OCI-LY7 (cell line): ENCODE results near the gene SLC35F1. TPM values are rescaled to one million over a fixed set of nuclear protein-coding genes. Genes with fewer than 3 reads are reported as not detected.

Experiments
- BruUV-seq: library from RNA; stranded (reverse); fragments of 400-500 nt; replicated peaks from 2 replicates; lab custom pipeline; 2021; lab: Mats Ljungman, UMichigan
- CTCF ChIA-PET: fragments of 300-600 bp; sonication (Branson Sonifier 250); formaldehyde crosslinking; loops from one replicate; lab custom pipeline; 2022; ENCODE audit warnings: antibody characterized with exemption; ENCODE audit not compliant: unreplicated experiment; lab: Charles Lee
- POLR2A ChIA-PET: fragments of 300-600 bp; sonication (Branson Sonifier 250); formaldehyde crosslinking; loops from one replicate; lab custom pipeline; 2022; ENCODE audit warnings: antibody characterized with exemption; lab: Charles Lee
- DNase-seq: peaks from one replicate; pipeline ENCODE4 v3.0.0-alpha.2; 2015; ENCODE audit warnings: low spot score
- H2AFZ ChIP-seq: fragments of 200-600 bp; sonication (generic), shearing (Covaris generic); 2 replicates; pipeline ENCODE4 v1.6.1; 2014; ENCODE audit warnings: mild to moderate bottlenecking, antibody characterized with exemption, low read length, moderate library complexity
- H3K27ac ChIP-seq: fragments of 200-600 bp; sonication (generic); 2 replicates; pipeline ENCODE4 v1.5.1; 2014; ENCODE audit warnings: mixed run types, low read depth, mild to moderate bottlenecking, moderate library complexity, low read length, inconsistent platforms; ENCODE audit not compliant: poor library complexity, severe bottlenecking
- H3K36me3 ChIP-seq: fragments of 200-600 bp; sonication (generic); 2 replicates; pipeline ENCODE4 v1.6.1; 2014; ENCODE audit warnings: mild to moderate bottlenecking, antibody characterized with exemption, low read length, moderate library complexity, mixed read lengths; ENCODE audit not compliant: insufficient read depth
- H3K4me1 ChIP-seq: fragments of 200-600 bp; sonication (generic); 2 replicates; pipeline ENCODE4 v1.5.1; 2014; ENCODE audit warnings: mild to moderate bottlenecking, low read length; ENCODE audit not compliant: insufficient read depth, poor library complexity, severe bottlenecking
- H3K4me2 ChIP-seq: fragments of 200-600 bp; sonication (generic); 2 replicates; pipeline ENCODE4 v1.6.1; 2014; ENCODE audit warnings: mild to moderate bottlenecking, low read length
- H3K4me3 ChIP-seq: fragments of 200-600 bp; sonication (generic); 2 replicates; pipeline ENCODE4 v1.5.1; 2014; ENCODE audit warnings: mild to moderate bottlenecking, low read depth, low read length; ENCODE audit not compliant: poor library complexity, severe bottlenecking
- H3K79me2 ChIP-seq: fragments of 200-600 bp; sonication (generic); 2 replicates; pipeline ENCODE4 v1.6.1; 2016; ENCODE audit warnings: low read depth, mild to moderate bottlenecking, low read length, moderate library complexity, mixed read lengths; ENCODE audit not compliant: insufficient read depth
- H3K9me2 ChIP-seq: fragments of 200-600 bp; sonication (generic); 2 replicates; pipeline ENCODE4 v1.6.1; 2016; ENCODE audit warnings: mild to moderate bottlenecking, low read length, mixed read lengths; ENCODE audit not compliant: insufficient read depth
- H3K9me3 ChIP-seq: fragments of 200-600 bp; sonication (generic); 2 replicates; pipeline ENCODE4 v1.6.1; 2014; ENCODE audit warnings: mild to moderate bottlenecking, mixed run types, low read length, mixed read lengths
- H4K20me1 ChIP-seq: fragments of 200-600 bp; sonication (generic); 2 replicates; pipeline ENCODE4 v1.6.1; 2014; ENCODE audit warnings: mild to moderate bottlenecking, antibody characterized with exemption, low read length, moderate library complexity, mixed read lengths; ENCODE audit not compliant: insufficient read depth
- EZH2phosphoT487 ChIP-seq: fragments of 200-600 bp; sonication (generic); IDR thresholded peaks from 2 replicates; pipeline ENCODE4 v1.6.1; 2018; ENCODE audit warnings: low read depth, borderline replicate concordance, mild to moderate bottlenecking, mixed run types, antibody characterized with exemption, low read length, moderate library complexity, mixed read lengths
- intact Hi-C: fragments of 100-400 bp; cut with micrococcal nuclease; formaldehyde crosslinking; loops from one replicate; pipeline ENCODE4 v1.10.0; 2022; ENCODE audit not compliant: unreplicated experiment
- total RNA-seq, 2 experiments: library from RNA; depleted of rRNA in 1 of 2; stranded (reverse); fragments of >200 nt in 1 of 2; shearing (Covaris generic) in 1 of 2; gene quantifications; 2 replicates each; pipeline ENCODE4 v1.2.3, GENCODE V29; 2014 to 2022
- TF ChIP-seq, protein P1 (sequence below): fragments of 200-600 bp; sonication (generic); conservative IDR thresholded peaks from 2 replicates; pipeline ENCODE4 v1.5.1; 2014; ENCODE audit warnings: mild to moderate bottlenecking, antibody characterized with exemption, low read length, moderate library complexity, mixed read lengths

The SLC35F1 gene
- total RNA-seq, 2 experiments from 2014 or later: 0.03 TPM; not detected in 1

DNA sequence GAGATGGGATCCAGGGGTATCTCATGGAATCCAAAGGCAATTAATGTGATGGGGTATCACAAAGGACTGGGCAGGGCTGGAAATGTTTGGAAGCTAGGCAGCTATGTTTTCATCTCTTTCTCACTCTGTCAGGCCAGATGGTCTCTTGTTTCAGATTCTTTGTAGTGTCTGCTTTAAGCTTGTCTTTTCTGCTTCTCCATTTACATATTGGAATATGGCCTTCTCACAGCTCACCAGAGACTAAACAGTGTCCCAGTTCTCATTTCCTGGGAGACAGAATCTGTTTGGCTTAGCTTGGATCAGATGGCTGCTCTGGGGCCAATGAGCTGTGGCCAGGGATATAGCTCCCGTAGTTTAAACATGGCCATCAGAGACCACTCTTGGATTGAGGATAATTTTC lies 78.9 kb downstream of the SLC35F1 start:
- Histone ChIP-seq H3K27ac (no peak overlapping the region), H2AFZ (no peak overlapping the region), H3K4me1 (no peaks in the 10 kb centered on the region), H3K79me2 (no peaks in the 10 kb centered on the region), H3K4me3 (no peak overlapping the region), H3K9me2 (no peaks in the 10 kb centered on the region), H3K4me2 (no peak overlapping the region), H3K9me3 (no peaks in the 10 kb centered on the region), H3K36me3 (no peaks in the 10 kb centered on the region), H4K20me1 (no peaks in the 10 kb centered on the region)
- DNase-seq: no peak
- ChIA-PET POLR2A (interaction anchor here (0.8 kb wide), 1 partner anchor 10 kb away, joined by 3 read pairs; no protein-coding TSS in a partner anchor), CTCF (no interaction called here)
- TF ChIP-seq, protein P1, sequence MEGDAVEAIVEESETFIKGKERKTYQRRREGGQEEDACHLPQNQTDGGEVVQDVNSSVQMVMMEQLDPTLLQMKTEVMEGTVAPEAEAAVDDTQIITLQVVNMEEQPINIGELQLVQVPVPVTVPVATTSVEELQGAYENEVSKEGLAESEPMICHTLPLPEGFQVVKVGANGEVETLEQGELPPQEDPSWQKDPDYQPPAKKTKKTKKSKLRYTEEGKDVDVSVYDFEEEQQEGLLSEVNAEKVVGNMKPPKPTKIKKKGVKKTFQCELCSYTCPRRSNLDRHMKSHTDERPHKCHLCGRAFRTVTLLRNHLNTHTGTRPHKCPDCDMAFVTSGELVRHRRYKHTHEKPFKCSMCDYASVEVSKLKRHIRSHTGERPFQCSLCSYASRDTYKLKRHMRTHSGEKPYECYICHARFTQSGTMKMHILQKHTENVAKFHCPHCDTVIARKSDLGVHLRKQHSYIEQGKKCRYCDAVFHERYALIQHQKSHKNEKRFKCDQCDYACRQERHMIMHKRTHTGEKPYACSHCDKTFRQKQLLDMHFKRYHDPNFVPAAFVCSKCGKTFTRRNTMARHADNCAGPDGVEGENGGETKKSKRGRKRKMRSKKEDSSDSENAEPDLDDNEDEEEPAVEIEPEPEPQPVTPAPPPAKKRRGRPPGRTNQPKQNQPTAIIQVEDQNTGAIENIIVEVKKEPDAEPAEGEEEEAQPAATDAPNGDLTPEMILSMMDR: no peak
- TF ChIP-seq EZH2phosphoT487: no peak
- no TSS peak for BruUV-seq
- intact Hi-C loops: no loop called here

DNA sequence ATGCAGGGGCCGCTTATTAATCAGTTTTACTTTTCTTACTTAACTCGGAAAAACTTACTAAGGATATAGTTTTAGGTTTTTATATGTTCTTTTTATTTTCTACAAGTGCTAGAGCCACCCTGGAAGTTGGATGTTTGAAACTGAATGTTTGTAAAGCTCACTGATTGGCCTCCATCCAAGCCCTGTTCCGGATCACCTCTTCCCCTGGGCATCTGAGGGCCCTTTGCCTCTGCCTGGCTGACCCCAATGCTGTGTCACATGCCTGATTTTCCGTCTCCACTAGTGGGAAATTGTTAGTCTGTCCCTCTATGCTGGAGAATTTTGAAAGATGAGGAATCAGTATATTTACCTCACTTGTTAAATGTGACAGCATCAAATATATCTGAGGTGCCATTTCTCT lies 79.3 kb downstream of the SLC35F1 start:
- ChIA-PET POLR2A (interaction anchor here (0.7 to 0.8 kb wide), 2 partner anchors 10 to 99 kb away, joined by 3 read pairs; no protein-coding TSS in a partner anchor), CTCF (no interaction called here)
- intact Hi-C loops: no loop called here
- Histone ChIP-seq H3K27ac (no peak overlapping the region), H3K79me2 (no peaks in the 10 kb centered on the region), H3K9me2 (no peaks in the 10 kb centered on the region), H4K20me1 (no peaks in the 10 kb centered on the region), H3K9me3 (no peaks in the 10 kb centered on the region), H3K36me3 (no peaks in the 10 kb centered on the region), H3K4me2 (no peak overlapping the region), H2AFZ (no peak overlapping the region), H3K4me1 (no peaks in the 10 kb centered on the region), H3K4me3 (no peak overlapping the region)
- no TSS peak for BruUV-seq
- DNase-seq: no peak
- TF ChIP-seq, protein P1: no peak
- TF ChIP-seq EZH2phosphoT487: no peak

DNA sequence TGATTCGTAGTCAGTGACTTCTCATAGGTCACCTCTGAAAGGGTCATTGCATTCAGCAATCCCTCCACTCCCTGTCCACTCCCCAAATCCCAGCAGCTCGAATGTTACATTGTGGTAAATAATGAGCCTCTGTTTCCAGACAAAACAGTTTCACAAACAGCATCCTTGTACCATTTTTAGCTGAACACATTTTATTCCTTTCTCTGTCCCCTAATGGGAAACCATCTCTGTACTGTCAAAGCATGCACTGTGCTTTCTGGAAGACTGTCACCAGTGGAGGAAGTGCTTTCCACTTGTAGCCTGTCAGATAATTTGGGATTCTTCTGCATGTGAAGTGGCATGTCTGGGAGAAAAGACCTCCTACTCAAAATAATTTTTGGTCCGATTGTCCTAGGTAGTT lies 82.0 kb downstream of the SLC35F1 start:
- CTCF ChIA-PET: no interaction called here
- H3K9me3 ChIP-seq: no peaks in the 10 kb centered on the region
- no TSS peak for BruUV-seq

More for the DNA sequence above, 82.0 kb downstream of the SLC35F1 start:
- Histone ChIP-seq H3K4me3 (no peak overlapping the region), H3K27ac (no peak overlapping the region), H2AFZ (no peak overlapping the region), H3K36me3 (no peaks in the 10 kb centered on the region), H3K79me2 (no peaks in the 10 kb centered on the region), H3K4me2 (no peak overlapping the region), H3K4me1 (no peaks in the 10 kb centered on the region), H4K20me1 (no peaks in the 10 kb centered on the region), H3K9me2 (no peaks in the 10 kb centered on the region)
- no peak for TF ChIP-seq EZH2phosphoT487
- TF ChIP-seq, protein P1: no peak
- intact Hi-C loops: no loop called here
- no peak for DNase-seq
- POLR2A ChIA-PET: no interaction called here
